Tibial nerve (tissue), 4 donors: Measurements from ENCODE around the gene CYP2A6. TPM values are rescaled to one million over a fixed set of nuclear protein-coding genes. Genes with fewer than 3 reads are reported as not detected.
"Not testable (repeated sequence)": the region's sequence is repeated elsewhere in the genome, so short reads cannot be mapped to it uniquely, and the experiment has no call there.

Source experiments
- DNase-seq, 2 donors: peaks; one replicate each; pipeline ENCODE4 v3.0.0-alpha.2; 2019; ENCODE audit warnings: low spot score in 2 of 2
- H3K27ac ChIP-seq, 4 donors: fragments of 200-600 bp; sonication (generic) in 3 of 4; one replicate each; pipeline ENCODE4 v1.5.1; 2017 to 2019; ENCODE audit warnings: mild to moderate bottlenecking in 1 of 4
- H3K27me3 ChIP-seq, 2 donors: fragments of 200-600 bp; sonication (generic) in 1 of 2; one replicate each; pipeline versions ENCODE4 v1.5.1 to v1.6.0; 2017 to 2019
- H3K36me3 ChIP-seq, 3 donors: fragments of 200-600 bp; sonication (generic); one replicate each; pipeline ENCODE4 v1.5.1; 2018 to 2019
- H3K4me1 ChIP-seq, 4 donors: fragments of 200-600 bp; sonication (generic) in 3 of 4; one replicate each; pipeline ENCODE4 v1.5.1; 2017 to 2019
- H3K4me3 ChIP-seq, 4 donors: fragments of 200-600 bp; sonication (generic) in 3 of 4; one replicate each; pipeline ENCODE4 v1.5.1; 2017 to 2019; ENCODE audit warnings: mild to moderate bottlenecking in 1 of 4, moderate library complexity in 1 of 4
- H3K9me3 ChIP-seq, 4 donors: fragments of 200-600 bp; sonication (generic) in 3 of 4; one replicate each; pipeline ENCODE4 v1.5.1; 2017 to 2019
- EP300 ChIP-seq, 2 donors: sonication (generic); formaldehyde crosslinking; IDR thresholded peaks; one replicate each; pipeline ENCODE4 v1.6.1; 2017; ENCODE audit warnings: antibody characterized with exemption in 2 of 2, mild to moderate bottlenecking in 1 of 2
- POLR2A ChIP-seq, 2 donors: fragments of 450-650 bp; IDR thresholded peaks; one replicate each; pipeline ENCODE4 v1.6.1; 2017; ENCODE audit warnings: antibody characterized with exemption in 2 of 2, mild to moderate bottlenecking in 2 of 2, moderate library complexity in 2 of 2
- WGBS, 2 donors: methylation state at CpG; one replicate each; pipeline ENCODE4 v1.1.5; 2018; 5-methylcytosine and 5-hydroxymethylcytosine counted together
- total RNA-seq, 4 donors: library from RNA; depleted of rRNA; stranded (reverse); fragments of >200 nt; gene quantifications; one replicate each; pipeline ENCODE4 v1.1.0, GENCODE V29; 2016
- TF ChIP-seq, protein P1 (sequence below), 5 experiments: fragments of 200-600 bp in 3 of 5; fragments of 450-650 bp in 2 of 5; sonication (generic) in 3 of 5; IDR thresholded peaks; one replicate each; pipeline ENCODE4 v1.5.1; 2016 to 2019; ENCODE audit warnings: antibody characterized with exemption in 5 of 5, mild to moderate bottlenecking in 3 of 5, moderate library complexity in 2 of 5

The CYP2A6 gene
- total RNA-seq, 4 donors from 2014 or later: 7.3 TPM; not detected in 3

DNA sequence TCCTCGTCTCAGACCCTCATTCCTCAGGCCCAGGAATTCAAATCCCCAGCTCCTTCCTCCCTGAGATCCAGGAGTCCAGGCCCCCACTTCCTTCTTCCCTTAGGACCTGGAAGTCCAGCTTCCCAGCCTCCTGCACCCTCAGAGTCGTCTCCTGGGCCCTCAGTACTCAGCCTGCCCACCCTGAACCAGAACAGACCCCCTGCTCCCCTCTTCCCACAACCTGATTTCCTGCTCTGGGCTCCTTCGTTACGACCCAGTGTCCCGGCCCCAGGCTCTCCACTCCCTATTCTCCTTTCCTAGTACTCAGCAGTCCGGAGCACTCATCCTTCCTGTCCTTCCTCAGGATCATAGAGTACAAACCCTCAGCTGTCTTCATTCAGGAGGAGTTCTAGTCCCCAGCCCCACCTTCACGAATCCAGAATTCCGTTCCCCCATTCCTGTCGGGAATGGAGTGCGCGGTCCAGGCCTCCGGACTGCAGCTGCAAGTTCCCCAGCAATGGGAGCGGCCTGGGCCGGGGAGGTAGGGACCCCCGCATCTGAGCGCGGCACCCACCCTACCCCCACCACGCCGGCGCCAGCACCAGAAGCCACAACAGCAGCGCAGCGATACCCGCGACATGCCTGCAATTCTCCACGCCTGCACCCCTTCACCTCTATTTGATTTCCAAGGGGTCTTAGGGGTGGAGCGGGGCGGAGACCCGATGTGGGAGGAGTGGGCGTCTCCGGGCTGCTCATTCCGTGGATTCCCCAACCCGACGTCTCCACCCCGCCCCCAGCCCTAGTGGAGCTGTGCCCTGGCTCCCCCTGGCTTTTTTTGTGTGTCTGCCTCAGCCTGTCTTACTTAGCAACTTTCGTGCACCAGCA lies 38.5 kb downstream of the CYP2A6 start:
- peaks cover 4 to 27% (median 7%) of the 10 kb centered on the region in 3 donors for H3K36me3 ChIP-seq
- H3K9me3 ChIP-seq: no peaks in the 10 kb centered on the region
- peak overlapping the region; percentile 32 to 54 (median 39) for H3K4me3 ChIP-seq
- peak overlapping the region; percentile 69 to 89 (median 79) for H3K27ac ChIP-seq
- TF ChIP-seq EP300 (IDR thresholded peaks at IDR 0.05): no peak
- TF ChIP-seq, protein P1, sequence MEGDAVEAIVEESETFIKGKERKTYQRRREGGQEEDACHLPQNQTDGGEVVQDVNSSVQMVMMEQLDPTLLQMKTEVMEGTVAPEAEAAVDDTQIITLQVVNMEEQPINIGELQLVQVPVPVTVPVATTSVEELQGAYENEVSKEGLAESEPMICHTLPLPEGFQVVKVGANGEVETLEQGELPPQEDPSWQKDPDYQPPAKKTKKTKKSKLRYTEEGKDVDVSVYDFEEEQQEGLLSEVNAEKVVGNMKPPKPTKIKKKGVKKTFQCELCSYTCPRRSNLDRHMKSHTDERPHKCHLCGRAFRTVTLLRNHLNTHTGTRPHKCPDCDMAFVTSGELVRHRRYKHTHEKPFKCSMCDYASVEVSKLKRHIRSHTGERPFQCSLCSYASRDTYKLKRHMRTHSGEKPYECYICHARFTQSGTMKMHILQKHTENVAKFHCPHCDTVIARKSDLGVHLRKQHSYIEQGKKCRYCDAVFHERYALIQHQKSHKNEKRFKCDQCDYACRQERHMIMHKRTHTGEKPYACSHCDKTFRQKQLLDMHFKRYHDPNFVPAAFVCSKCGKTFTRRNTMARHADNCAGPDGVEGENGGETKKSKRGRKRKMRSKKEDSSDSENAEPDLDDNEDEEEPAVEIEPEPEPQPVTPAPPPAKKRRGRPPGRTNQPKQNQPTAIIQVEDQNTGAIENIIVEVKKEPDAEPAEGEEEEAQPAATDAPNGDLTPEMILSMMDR (IDR thresholded peaks at IDR 0.05): no peak
- no peak for TF ChIP-seq POLR2A (IDR thresholded peaks at IDR 0.05)
- no peak for DNase-seq
- 22 to 26% methylated on average over 34 to 35 of the region's 35 CpGs for WGBS, 2 donors
- no peaks in the 10 kb centered on the region for H3K27me3 ChIP-seq
- H3K4me1 ChIP-seq: peaks cover 0 to 72% (median 43%) of the 10 kb centered on the region in 4 donors

DNA sequence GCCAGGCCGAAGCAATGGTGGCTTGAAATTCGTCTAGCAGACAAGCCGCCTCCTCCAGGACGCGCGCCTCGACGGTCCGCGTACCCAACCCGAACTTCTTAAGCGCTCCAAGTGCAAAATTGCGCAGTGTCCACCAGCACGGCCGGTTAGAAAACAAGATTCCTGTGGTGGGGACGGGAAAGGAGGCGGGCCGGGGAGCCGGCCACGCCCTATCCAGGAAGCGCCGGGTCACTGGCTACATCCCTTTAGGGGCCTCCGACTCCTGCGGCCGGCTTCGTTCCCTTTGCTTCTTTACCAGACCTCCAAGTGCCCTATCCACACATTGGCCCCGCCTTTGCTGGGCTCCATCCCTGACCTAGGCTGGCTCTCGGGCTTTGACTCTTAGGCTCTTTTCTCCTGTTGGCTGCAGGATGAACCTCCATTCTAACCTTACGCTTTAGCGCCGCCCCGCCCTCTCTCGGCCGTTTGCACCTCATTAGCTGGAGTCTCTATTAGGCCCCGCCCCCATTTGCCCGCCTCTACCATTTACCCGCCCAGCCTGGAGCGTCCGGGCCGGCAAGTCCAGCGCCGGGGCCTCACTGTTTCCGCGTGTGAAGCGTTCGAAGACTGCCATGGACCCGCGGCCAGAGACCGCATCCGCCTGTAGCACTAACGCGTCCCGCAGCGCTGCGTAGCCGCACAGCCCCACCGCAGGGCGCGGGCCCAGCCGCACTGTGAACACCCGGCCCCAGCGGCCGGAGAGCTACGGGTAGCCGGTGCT lies 39.4 kb downstream of the CYP2A6 start:
- not testable (repeated sequence) for H3K27me3 ChIP-seq, H3K9me3 ChIP-seq
- Histone ChIP-seq H3K4me3 (peak overlapping the region; percentile 32 to 54 (median 39)), H3K27ac (peak overlapping the region; percentile 69 to 89 (median 79)), H3K36me3 (peaks cover 4 to 27% (median 7%) of the 10 kb centered on the region in 3 donors), H3K4me1 (peaks cover 0 to 81% (median 52%) of the 10 kb centered on the region in 4 donors)
- WGBS, 2 donors: 3 to 4% methylated on average over 33 to 53 of the region's 65 CpGs
- peak; percentile 63 to 73 for DNase-seq
- peak in 1 of 2 donors; percentile 59 for TF ChIP-seq EP300 (IDR thresholded peaks at IDR 0.05)

DNA sequence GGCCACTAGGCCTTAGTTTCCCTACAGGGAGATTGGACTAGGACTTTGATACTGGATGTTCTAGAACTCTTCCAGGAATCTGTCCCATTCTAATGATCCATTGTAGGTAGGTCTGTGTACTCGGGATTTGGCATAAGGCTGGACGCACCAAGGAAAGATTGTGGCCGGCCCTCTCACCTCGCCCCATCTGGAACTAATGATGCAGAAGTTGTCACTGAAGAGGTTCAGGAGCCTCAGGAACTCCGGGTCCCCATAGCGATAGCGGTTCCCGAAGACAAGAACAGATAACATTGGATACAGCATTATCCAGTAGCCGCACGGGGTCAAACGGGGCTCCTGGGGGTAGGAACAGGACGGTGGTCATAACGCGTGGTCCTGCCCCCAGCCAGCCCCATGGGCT lies 40.1 kb downstream of the CYP2A6 start:
- H3K9me3 ChIP-seq: no peaks in the 10 kb centered on the region
- H3K4me1 ChIP-seq: peaks cover 0 to 88% (median 58%) of the 10 kb centered on the region in 4 donors
- peak overlapping the region; percentile 36 to 89 (median 79) for H3K27ac ChIP-seq
- DNase-seq: no peak
- 45 to 60% methylated on average over 10 to 14 of the region's 14 CpGs for WGBS, 2 donors
- H3K27me3 ChIP-seq: no peaks in the 10 kb centered on the region
- H3K36me3 ChIP-seq: peaks cover 4 to 27% (median 7%) of the 10 kb centered on the region in 3 donors
- peak overlapping the region; percentile 32 to 54 (median 39) for H3K4me3 ChIP-seq
- TF ChIP-seq EP300 (IDR thresholded peaks at IDR 0.05) (no peak), POLR2A (IDR thresholded peaks at IDR 0.05) (no peak)
- TF ChIP-seq, protein P1 (IDR thresholded peaks at IDR 0.05): no peak

DNA sequence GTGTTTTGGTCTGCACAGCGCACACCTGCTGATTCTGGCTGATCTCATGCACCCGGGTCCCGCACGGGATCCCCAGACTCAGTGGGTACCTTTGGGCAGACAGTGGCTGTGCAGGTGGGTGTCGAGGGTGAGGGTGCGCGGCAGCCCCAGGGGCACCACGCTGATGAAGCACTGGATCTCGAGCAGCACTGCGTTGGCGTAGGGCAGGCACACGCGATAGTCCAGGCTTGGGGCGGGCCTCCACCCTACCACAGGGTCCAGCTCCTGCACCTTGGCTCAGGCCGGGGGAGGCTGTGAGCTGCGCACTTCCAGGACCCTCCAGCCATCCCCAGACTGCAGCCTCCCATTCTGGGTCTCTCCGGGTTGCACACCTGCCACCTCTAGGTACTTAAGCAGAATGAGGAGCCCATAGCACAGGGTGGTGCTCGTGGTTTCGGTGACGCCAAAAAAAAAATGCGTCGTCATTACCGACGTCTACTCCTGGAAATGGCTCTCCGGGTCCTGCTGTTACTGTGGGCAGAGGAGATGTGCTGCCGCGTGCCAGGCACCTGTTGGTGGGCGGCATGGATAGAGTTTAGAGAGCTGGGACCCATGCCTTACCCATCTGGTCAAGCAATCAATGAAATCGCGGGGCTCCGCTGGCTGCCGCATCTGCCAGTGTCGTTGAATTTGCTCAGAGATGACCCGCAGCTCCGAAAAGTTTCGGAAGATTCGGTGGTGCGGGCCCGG lies 40.7 kb downstream of the CYP2A6 start:
- no peak for DNase-seq
- peak overlapping the region in 2 of 4 donors; percentile 85 to 89 for H3K27ac ChIP-seq
- H3K27me3 ChIP-seq: no peaks in the 10 kb centered on the region
- H3K9me3 ChIP-seq: no peaks in the 10 kb centered on the region
- peaks cover 4 to 29% (median 7%) of the 10 kb centered on the region in 3 donors for H3K36me3 ChIP-seq
- H3K4me1 ChIP-seq: peaks cover 0 to 92% (median 65%) of the 10 kb centered on the region in 4 donors
- TF ChIP-seq EP300 (IDR thresholded peaks at IDR 0.05): no peak
- TF ChIP-seq POLR2A (IDR thresholded peaks at IDR 0.05): no peak
- TF ChIP-seq, protein P1 (IDR thresholded peaks at IDR 0.05): no peak
- WGBS, 2 donors: 92 to 93% methylated on average over 29 to 39 of the region's 39 CpGs
- peak overlapping the region in 3 of 4 donors; percentile 32 to 54 (median 35) for H3K4me3 ChIP-seq

DNA sequence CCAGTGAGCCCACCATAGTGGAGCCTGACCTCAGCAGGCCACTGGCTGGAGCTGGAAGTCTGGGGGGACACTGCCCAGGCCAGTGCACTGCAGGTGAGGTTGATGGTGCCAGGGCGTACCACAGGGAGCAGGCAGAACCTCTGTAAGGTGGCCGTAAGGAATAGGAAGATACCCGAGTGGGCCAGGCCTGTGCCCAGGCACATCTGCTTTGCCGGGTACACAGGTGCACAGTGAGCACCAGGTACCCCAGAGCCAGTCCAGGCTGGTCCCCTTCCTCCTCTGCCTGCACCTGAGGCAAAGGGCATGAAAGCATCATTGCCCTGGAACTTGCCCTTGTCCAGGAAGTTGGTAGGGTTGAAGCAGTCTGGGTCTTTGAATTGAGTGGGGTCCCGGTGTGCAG lies 41.8 kb downstream of the CYP2A6 start:
- WGBS, 2 donors: 83 to 85% methylated on average over 4 to 5 of the region's 5 CpGs
- Histone ChIP-seq H3K4me3 (no peak overlapping the region), H3K27ac (peak overlapping the region in 2 of 4 donors; percentile 97 to 98), H3K4me1 (peaks cover 0 to 92% (median 74%) of the 10 kb centered on the region in 4 donors), H3K27me3 (no peaks in the 10 kb centered on the region), H3K9me3 (no peaks in the 10 kb centered on the region), H3K36me3 (peaks cover 4 to 32% (median 7%) of the 10 kb centered on the region in 3 donors)
- TF ChIP-seq EP300 (IDR thresholded peaks at IDR 0.05) (no peak), POLR2A (IDR thresholded peaks at IDR 0.05) (no peak)
- TF ChIP-seq, protein P1 (IDR thresholded peaks at IDR 0.05): no peak
- DNase-seq: no peak
